Measurements from ENCODE around the gene GPR31.

GPR31 gene

DNA sequence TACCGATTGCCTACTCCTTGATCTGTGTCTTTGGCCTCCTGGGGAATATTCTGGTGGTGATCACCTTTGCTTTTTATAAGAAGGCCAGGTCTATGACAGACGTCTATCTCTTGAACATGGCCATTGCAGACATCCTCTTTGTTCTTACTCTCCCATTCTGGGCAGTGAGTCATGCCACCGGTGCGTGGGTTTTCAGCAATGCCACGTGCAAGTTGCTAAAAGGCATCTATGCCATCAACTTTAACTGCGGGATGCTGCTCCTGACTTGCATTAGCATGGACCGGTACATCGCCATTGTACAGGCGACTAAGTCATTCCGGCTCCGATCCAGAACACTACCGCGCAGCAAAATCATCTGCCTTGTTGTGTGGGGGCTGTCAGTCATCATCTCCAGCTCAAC lies 21.4 kb downstream of the GPR31 start:
- no peak for DNase-seq (ENCODE audit: low read depth)
- H3K4me3 ChIP-seq (ENCODE audit: low read depth, low read length): no peak overlapping the region
- TF ChIP-seq, protein P1, sequence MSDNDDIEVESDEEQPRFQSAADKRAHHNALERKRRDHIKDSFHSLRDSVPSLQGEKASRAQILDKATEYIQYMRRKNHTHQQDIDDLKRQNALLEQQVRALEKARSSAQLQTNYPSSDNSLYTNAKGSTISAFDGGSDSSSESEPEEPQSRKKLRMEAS (IDR thresholded peaks at IDR 0.05; ENCODE audit: low read depth, low read length): no peak
- TF ChIP-seq, protein P2, sequence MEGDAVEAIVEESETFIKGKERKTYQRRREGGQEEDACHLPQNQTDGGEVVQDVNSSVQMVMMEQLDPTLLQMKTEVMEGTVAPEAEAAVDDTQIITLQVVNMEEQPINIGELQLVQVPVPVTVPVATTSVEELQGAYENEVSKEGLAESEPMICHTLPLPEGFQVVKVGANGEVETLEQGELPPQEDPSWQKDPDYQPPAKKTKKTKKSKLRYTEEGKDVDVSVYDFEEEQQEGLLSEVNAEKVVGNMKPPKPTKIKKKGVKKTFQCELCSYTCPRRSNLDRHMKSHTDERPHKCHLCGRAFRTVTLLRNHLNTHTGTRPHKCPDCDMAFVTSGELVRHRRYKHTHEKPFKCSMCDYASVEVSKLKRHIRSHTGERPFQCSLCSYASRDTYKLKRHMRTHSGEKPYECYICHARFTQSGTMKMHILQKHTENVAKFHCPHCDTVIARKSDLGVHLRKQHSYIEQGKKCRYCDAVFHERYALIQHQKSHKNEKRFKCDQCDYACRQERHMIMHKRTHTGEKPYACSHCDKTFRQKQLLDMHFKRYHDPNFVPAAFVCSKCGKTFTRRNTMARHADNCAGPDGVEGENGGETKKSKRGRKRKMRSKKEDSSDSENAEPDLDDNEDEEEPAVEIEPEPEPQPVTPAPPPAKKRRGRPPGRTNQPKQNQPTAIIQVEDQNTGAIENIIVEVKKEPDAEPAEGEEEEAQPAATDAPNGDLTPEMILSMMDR (IDR thresholded peaks at IDR 0.05; ENCODE audit: low read depth, low read length): no peak
- no peak for TF ChIP-seq POLR2A (IDR thresholded peaks at IDR 0.05; ENCODE audit: extremely low read depth, insufficient read length)
- TF ChIP-seq MYC (IDR thresholded peaks at IDR 0.05; ENCODE audit: low read depth, low read length): no peak

DNA sequence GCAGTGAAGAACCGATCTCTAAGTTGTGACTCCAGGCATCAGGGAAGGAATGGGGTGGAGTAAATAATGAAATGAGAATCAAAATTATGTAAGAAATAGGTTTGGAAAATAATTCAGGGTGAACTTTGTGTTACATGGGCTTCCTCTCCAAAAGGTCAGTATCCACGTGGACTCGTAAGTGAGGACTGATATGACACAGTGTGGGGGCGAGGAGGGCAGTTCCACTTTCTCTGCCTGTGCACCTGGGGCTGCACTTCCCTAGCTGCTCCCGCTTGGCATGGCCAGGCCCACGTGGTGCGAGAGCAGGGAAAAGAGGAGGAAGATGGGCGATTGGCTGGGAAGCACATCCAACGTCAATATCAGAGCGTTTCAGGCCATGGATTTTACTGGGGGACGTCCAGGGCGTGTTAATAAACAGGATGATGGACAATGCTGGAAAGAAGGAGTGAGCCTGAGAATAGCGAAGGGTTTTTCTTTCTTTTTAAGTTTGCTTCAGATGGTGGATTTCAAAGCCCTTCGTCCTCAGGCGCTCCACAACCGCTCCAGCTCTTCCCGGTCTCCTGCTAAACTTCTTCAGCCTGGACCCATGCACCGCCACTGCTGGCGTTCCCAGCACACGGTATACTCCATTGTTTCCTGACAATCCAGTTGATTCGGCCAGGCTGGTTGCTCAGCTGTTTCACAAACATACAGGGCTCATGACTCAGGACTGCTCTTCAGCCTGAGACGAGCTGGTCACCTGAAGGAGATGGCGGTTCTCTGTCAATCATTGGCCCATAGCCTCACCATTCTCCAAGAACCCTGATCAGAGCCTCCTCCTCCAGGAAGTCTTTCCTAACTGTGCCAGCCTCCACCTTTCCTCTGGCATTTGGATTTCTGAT lies 23.1 kb downstream of the GPR31 start:
- DNase-seq (ENCODE audit: low read depth): no peak
- TF ChIP-seq, protein P2 (IDR thresholded peaks at IDR 0.05; ENCODE audit: low read depth, low read length): no peak
- TF ChIP-seq, protein P1 (IDR thresholded peaks at IDR 0.05; ENCODE audit: low read depth, low read length): no peak
- TF ChIP-seq MYC (IDR thresholded peaks at IDR 0.05; ENCODE audit: low read depth, low read length): no peak
- TF ChIP-seq POLR2A (IDR thresholded peaks at IDR 0.05; ENCODE audit: extremely low read depth, insufficient read length): no peak
- H3K4me3 ChIP-seq (ENCODE audit: low read depth, low read length): no peak overlapping the region

DNA sequence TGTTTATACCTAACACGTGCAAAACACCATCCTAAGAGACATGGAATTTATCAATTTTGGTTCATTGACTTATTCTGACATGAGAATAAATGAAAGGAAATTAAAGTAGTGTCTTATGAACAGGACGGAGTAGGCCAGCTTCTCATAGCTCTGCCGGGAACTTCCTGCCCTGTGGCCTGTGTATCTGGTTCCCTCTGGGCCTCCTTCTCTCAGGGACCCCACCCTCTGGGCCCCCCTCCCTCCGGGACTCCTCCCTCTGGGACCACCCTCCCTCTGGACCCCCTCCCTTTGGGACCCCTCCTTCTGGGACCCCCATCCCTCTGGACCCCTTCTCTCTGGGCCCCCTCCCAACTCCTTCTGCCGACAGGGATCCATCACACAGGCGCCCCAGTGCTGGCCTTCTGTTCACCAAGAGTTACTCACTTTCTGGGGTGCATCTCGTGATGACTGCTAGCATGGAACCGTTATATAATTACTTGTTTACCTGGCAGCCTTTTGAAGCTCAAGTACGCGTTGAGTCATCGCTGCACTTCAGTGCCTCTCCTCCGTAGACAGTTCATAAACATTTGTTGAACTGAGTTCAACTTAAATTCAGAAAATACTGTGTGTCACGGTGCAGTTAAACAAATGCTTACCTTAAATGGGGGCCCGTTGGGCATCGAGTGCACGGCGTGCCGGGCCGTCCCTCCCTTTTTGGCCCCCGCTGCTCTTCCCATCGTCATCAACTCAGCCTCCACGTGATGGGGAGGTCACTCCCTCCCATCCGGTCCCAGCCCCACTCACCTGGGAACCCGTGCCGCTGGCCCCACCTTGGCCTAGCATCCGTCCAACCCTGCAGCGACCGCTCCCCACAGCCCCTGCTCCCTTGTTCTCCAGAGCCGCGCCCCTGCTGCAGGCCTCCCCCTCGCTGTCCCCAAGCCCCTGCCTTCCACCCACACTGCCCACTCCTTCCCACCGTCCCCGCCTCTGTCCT lies 26.8 kb downstream of the GPR31 start:
- no peak for DNase-seq (ENCODE audit: low read depth)
- TF ChIP-seq MYC (IDR thresholded peaks at IDR 0.05; ENCODE audit: low read depth, low read length): no peak
- TF ChIP-seq, protein P1 (IDR thresholded peaks at IDR 0.05; ENCODE audit: low read depth, low read length): no peak
- TF ChIP-seq, protein P2 (IDR thresholded peaks at IDR 0.05; ENCODE audit: low read depth, low read length): no peak
- TF ChIP-seq POLR2A (IDR thresholded peaks at IDR 0.05; ENCODE audit: extremely low read depth, insufficient read length): no peak
- H3K4me3 ChIP-seq (ENCODE audit: low read depth, low read length): no peak overlapping the region

DNA sequence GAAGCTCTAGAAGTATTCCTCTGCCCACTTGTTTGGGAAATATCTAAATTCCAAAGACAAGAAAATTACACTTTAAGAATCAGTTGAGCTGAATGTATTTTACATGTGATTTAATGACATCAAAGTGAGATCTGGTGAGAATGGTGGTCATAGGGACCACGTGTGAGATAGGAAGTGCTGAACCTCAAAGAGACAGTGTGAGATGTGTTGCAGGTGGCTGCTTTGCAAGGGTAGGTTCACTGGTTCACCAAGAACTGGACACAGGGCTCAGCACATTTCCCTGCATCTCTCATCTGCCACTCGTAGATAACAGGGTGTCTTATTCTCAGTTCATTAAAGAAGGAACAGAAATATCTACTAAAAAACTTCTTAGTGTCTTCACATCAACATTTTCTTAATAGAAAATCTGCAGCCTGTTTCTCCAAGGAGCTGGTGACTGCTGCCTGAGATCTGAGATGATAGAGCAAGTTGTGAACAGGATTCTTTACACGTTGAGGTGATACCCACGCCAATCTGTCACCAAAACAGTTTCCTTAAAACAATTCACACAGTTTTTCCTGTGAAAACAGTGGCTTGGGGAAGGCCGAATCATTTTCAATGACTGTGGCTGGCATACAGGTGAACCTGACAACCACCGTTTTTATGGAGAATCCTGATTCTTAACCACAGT lies 27.6 kb downstream of the GPR31 start:
- H3K4me3 ChIP-seq (ENCODE audit: low read depth, low read length): no peak overlapping the region
- no peak for DNase-seq (ENCODE audit: low read depth)
- TF ChIP-seq MYC (IDR thresholded peaks at IDR 0.05; ENCODE audit: low read depth, low read length): no peak
- TF ChIP-seq, protein P1 (IDR thresholded peaks at IDR 0.05; ENCODE audit: low read depth, low read length): 0 out of 2 replicates have a peak, but pooled peaks have one; percentile 7
- TF ChIP-seq, protein P2 (IDR thresholded peaks at IDR 0.05; ENCODE audit: low read depth, low read length): no peak
- TF ChIP-seq POLR2A (IDR thresholded peaks at IDR 0.05; ENCODE audit: extremely low read depth, insufficient read length): no peak

DNA sequence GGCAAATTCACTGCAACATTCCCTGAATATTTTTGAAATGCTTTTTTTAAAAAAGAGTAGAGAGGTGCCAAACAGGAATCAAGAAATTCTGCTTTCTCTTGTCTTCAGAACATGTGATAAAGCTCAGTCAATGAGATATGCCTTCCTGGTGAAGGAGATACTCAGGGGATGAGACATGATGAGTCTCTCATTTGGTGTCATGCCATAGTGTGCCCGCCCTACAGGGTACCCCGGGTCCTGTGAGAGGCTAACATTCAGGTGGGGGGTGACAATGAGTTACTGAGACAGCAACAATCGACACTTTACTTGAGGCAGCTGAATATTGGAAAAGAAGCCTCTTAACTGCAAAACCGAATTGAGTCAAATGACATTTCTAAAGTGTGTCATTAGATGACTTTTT lies 28.2 kb downstream of the GPR31 start:
- no peak for TF ChIP-seq POLR2A (IDR thresholded peaks at IDR 0.05; ENCODE audit: extremely low read depth, insufficient read length)
- TF ChIP-seq, protein P2 (IDR thresholded peaks at IDR 0.05; ENCODE audit: low read depth, low read length): no peak
- no peak for TF ChIP-seq MYC (IDR thresholded peaks at IDR 0.05; ENCODE audit: low read depth, low read length)
- TF ChIP-seq, protein P1 (IDR thresholded peaks at IDR 0.05; ENCODE audit: low read depth, low read length): no peak
- no peak overlapping the region for H3K4me3 ChIP-seq (ENCODE audit: low read depth, low read length)
- DNase-seq (ENCODE audit: low read depth): no peak

All from NB4 (cell line).